ENCODE measurements around the gene TMEM30B. TPM values are rescaled to one million over a fixed set of nuclear protein-coding genes. Genes with fewer than 3 reads are reported as not detected.

Gene TMEM30B
- total RNA-seq, 2 donors from 2014 or later, result 57.1 to 98.5 TPM

DNA sequence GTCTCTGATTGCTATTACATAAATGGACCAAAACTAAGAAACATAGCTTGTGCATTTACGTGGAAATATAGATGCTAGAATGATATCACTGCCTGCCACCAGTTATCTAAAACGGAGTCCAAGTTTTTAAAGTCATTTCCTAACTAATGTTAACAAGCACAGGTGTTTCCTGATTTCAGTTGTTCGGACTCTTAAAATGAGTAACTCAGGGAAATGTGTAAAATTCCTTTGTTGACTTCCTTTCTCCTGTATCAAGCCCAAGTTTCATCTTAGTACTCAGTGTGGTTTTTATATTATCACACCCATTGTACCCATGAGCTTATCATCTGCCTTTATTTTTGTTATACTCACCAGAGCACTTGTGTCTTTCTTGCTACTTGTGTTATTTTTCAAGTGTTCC is 27.1 kb upstream of the TMEM30B start:
- Histone ChIP-seq H3K27ac (no peak overlapping the region), H3K36me3 (no peaks in the 10 kb centered on the region), H3K4me1 (replicated peaks) (no peaks in the 10 kb centered on the region), H3K27me3 (replicated peaks; ENCODE audit: insufficient read depth) (no peaks in the 10 kb centered on the region), H3K9me3 (no peaks in the 10 kb centered on the region), H3K4me3 (no peak overlapping the region)
- DNase-seq (ENCODE audit: low spot score), result no peak
- WGBS, result 49% methylated on average over 3 of the region's 3 CpGs
- intact Hi-C loops (cut with DNase I), result loop anchor here (10.0 kb wide), 1 partner anchor 527 kb away; no protein-coding TSS in a partner anchor
- no peak for TF ChIP-seq CTCF (IDR thresholded peaks at IDR 0.05)
- TF ChIP-seq POLR2A (IDR thresholded peaks at IDR 0.05), result no peak
- TF ChIP-seq POLR2AphosphoS5 (IDR thresholded peaks at IDR 0.05), result no peak

DNA sequence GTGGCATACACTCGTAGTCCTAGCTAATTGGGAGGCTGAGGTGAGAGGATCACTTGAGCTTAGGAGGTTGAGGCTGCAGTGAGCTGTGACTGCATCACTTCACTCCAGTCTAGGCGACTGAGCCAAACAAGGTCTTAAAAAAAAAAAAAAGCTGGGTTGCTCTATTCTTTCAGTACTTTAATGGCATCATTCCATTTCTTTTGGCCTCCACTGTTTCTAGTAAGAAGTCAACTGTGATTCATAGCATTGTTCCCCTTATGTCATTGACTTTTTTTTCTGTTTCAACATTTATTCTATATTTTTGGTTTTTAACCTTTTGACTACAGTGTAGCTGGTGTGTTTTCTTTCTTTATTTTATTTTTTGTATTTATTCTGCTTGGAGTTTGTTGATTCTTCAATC is 23.6 kb upstream of the TMEM30B start:
- no peak for DNase-seq (ENCODE audit: low spot score)
- Histone ChIP-seq H3K27ac (no peak overlapping the region), H3K9me3 (no peaks in the 10 kb centered on the region), H3K36me3 (no peaks in the 10 kb centered on the region), H3K4me3 (no peak overlapping the region), H3K4me1 (replicated peaks) (no peaks in the 10 kb centered on the region), H3K27me3 (replicated peaks; ENCODE audit: insufficient read depth) (no peaks in the 10 kb centered on the region)
- intact Hi-C loops (cut with DNase I), result loop anchor here (10.0 kb wide), 1 partner anchor 530 kb away; no protein-coding TSS in a partner anchor
- 98% methylated on average over 2 of the region's 2 CpGs for WGBS
- TF ChIP-seq CTCF (IDR thresholded peaks at IDR 0.05), result no peak
- TF ChIP-seq POLR2AphosphoS5 (IDR thresholded peaks at IDR 0.05), result no peak
- TF ChIP-seq POLR2A (IDR thresholded peaks at IDR 0.05), result no peak

- no peak for TF ChIP-seq CTCF (IDR thresholded peaks at IDR 0.05)
- no peak for TF ChIP-seq POLR2AphosphoS5 (IDR thresholded peaks at IDR 0.05)
- TF ChIP-seq POLR2A (IDR thresholded peaks at IDR 0.05), result no peak
- H3K27ac ChIP-seq, result no peak overlapping the region
- H3K27me3 ChIP-seq (replicated peaks; ENCODE audit: insufficient read depth), result no peaks in the 10 kb centered on the region
- no peaks in the 10 kb centered on the region for H3K9me3 ChIP-seq
- H3K36me3 ChIP-seq, result no peaks in the 10 kb centered on the region
- DNase-seq (ENCODE audit: low spot score), result no peak
- no peaks in the 10 kb centered on the region for H3K4me1 ChIP-seq (replicated peaks)
- intact Hi-C loops (cut with DNase I), result loop anchor here (10.0 kb wide), 1 partner anchor 534 kb away; no protein-coding TSS in a partner anchor
- H3K4me3 ChIP-seq, result no peak overlapping the region
- WGBS, result 89% methylated on average over 7 of the region's 7 CpGs
These were observed 19.6 kb upstream of the TMEM30B start for GRCh38 chr14:61300754-61301153.

DNA sequence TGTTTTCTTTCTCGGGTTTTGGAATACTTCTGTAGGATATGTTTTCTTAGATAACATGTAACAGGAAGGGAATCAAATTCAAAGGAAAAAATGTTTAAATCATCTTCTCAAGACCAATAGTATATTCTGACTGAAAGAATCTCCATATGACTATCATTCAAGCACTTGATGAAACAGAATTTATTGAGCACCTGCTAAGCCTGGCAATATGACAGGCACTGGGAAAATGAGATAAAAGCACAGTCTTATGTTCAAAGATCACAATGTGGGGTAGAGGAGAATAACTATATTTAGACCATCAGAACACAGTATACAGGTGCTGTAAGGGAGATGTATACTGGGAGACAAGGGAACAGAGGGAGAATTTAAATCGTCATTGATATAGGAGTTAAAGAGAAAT is 19.1 kb upstream of the TMEM30B start:
- Histone ChIP-seq H3K4me3 (no peak overlapping the region), H3K4me1 (replicated peaks) (no peaks in the 10 kb centered on the region), H3K9me3 (no peaks in the 10 kb centered on the region), H3K36me3 (no peaks in the 10 kb centered on the region), H3K27me3 (replicated peaks; ENCODE audit: insufficient read depth) (no peaks in the 10 kb centered on the region), H3K27ac (no peak overlapping the region)
- DNase-seq (ENCODE audit: low spot score), result no peak
- 40% methylated on average over 2 of the region's 2 CpGs for WGBS
- TF ChIP-seq POLR2AphosphoS5 (IDR thresholded peaks at IDR 0.05) (no peak), CTCF (IDR thresholded peaks at IDR 0.05) (no peak), POLR2A (IDR thresholded peaks at IDR 0.05) (no peak)
- intact Hi-C loops (cut with DNase I), result loop anchor here (10.0 kb wide), 1 partner anchor 535 kb away; no protein-coding TSS in a partner anchor

DNA sequence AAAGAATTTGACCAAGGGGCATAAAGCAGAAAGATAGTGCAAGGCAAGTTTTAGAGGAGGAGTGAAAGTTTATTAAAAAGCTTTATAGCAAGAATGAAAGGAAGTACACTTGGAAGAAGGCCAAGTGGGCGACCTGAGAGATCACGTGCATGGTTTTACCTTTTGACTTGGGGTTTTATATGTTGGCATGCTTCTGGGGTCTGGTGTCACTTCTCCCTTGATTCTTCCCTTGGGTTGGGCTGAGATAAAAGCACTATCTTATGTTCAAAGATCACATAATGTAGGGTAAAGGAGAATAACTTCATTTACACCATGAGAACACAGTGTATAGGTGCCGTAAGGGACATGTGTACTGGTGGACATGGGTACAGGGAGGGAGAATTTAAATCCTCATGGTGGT is 17.7 kb upstream of the TMEM30B start:
- no peak for DNase-seq (ENCODE audit: low spot score)
- intact Hi-C loops (cut with DNase I), result loop anchor here (5.0 kb wide), 1 partner anchor 158 kb away; no protein-coding TSS in a partner anchor
- no peaks in the 10 kb centered on the region for H3K4me1 ChIP-seq (replicated peaks)
- no peaks in the 10 kb centered on the region for H3K27me3 ChIP-seq (replicated peaks; ENCODE audit: insufficient read depth)
- TF ChIP-seq POLR2AphosphoS5 (IDR thresholded peaks at IDR 0.05), result no peak
- no peak overlapping the region for H3K27ac ChIP-seq
- H3K36me3 ChIP-seq, result no peaks in the 10 kb centered on the region
- no peak overlapping the region for H3K4me3 ChIP-seq
- no peaks in the 10 kb centered on the region for H3K9me3 ChIP-seq
- WGBS, result 43% methylated on average over 3 of the region's 3 CpGs

Measured in prostate gland (tissue), 2 donors.